ENCODE measurements around the gene EPHA10.
"Not testable (repeated sequence)": the region's sequence is repeated elsewhere in the genome, so short reads cannot be mapped to it uniquely, and the experiment has no call there.

Gene EPHA10

DNA sequence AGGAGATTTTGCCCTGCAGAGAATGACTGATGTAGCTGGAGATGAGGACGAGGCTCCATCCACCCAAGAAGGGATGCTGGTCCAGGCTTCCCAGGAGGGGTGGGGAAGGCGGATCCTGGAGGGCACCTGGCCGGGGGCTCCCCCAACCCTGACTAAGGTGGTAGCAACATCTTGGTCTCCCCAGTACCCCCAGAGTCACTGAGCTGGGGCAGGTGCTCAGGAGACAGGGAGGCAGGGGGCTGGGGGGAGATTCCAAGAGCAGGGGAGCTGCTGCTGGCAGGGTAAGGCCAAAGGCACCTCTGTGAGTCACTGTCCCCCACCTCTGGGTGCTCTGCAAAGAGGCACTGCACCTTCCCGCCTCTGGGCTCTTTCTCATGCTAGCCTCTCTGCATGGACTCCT lies 48.6 kb downstream of the EPHA10 start:
- no peak for DNase-seq (ENCODE audit: low spot score)

GRCh38 chr1:37714689-37715088 lies 50.2 kb downstream of the EPHA10 start:
- DNase-seq (ENCODE audit: low spot score): no peak

- DNase-seq (ENCODE audit: low spot score): no peak
Measured at GRCh38 chr1:37714226-37714625, 50.7 kb downstream of the EPHA10 start.

- no peak for DNase-seq (ENCODE audit: low spot score)
Measured at GRCh38 chr1:37708471-37708870, 56.4 kb downstream of the EPHA10 start.

DNA sequence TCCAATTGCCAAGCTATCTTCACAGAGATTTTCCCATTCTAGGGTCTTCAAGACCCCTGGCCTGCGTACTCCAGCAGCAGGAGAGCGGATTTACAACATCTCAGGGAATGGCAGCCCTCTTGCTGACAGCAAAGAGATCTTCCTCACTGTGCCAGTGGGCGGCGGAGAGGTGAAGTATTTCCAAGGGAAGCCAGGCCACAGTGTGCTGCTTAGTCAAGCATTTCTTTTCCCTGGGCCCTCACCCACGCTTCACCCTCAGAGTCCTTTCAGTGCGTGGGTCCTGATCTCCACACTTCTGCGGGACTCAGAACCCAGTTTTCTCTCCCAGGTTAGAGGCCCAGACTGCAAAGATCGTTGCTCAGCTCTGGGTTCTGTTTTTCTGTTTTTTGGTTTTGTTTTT lies 59.5 kb downstream of the EPHA10 start:
- no peak for DNase-seq (ENCODE audit: low spot score)

GRCh38 chr1:37704966-37705365 lies 60.0 kb downstream of the EPHA10 start:
- no peak for DNase-seq (ENCODE audit: low spot score)

DNA sequence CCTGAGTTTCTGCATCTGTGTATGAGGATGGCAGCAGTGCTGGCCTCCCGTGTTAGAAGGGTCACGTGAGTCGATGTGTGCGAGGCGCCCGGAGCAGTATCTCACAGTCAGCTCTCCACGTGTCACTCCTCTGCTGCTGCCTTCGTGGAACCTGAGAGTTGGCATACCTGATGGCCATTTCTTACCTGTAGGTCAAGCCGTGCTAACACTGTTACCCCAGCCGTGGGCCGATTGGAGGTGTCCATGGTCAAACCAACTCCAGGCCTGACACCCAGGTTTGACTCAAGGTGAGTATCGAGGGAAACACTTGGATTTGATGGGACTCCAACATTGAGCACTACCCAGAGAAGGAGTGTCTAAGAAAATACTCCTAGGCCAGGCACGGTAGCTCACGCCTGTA lies 61.9 kb downstream of the EPHA10 start:
- DNase-seq (ENCODE audit: low spot score): no peak

- no peak for DNase-seq (ENCODE audit: low spot score)
Measured at GRCh38 chr1:37701051-37701450, 63.9 kb downstream of the EPHA10 start.

GRCh38 chr1:37699147-37699546 lies 65.8 kb downstream of the EPHA10 start:
- DNase-seq (ENCODE audit: low spot score): no peak

GRCh38 chr1:37697737-37698136 lies 67.2 kb downstream of the EPHA10 start:
- DNase-seq (ENCODE audit: low spot score): no peak

DNA sequence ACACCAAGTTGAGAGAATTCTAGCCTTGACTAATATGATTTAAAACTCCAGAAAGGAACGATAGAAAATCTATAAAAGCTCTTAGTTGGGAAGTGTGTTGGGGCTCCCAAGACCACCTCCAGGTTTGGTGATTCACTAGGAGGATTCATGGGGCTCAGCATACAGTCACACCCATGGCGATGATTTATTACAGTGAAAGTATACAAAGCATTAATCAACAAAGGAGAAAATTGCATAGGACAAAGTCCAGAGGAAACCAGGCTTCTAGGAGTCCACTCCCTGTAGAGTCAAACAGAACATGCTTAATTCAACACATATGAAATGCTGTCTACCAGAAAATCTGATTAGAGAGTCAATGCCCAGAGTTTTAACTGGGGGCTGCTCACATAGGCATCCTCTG lies 67.8 kb downstream of the EPHA10 start:
- DNase-seq (ENCODE audit: low spot score): no peak

- DNase-seq (ENCODE audit: low spot score): no peak
Measured at GRCh38 chr1:37692834-37693175, 72.1 kb downstream of the EPHA10 start.

DNA sequence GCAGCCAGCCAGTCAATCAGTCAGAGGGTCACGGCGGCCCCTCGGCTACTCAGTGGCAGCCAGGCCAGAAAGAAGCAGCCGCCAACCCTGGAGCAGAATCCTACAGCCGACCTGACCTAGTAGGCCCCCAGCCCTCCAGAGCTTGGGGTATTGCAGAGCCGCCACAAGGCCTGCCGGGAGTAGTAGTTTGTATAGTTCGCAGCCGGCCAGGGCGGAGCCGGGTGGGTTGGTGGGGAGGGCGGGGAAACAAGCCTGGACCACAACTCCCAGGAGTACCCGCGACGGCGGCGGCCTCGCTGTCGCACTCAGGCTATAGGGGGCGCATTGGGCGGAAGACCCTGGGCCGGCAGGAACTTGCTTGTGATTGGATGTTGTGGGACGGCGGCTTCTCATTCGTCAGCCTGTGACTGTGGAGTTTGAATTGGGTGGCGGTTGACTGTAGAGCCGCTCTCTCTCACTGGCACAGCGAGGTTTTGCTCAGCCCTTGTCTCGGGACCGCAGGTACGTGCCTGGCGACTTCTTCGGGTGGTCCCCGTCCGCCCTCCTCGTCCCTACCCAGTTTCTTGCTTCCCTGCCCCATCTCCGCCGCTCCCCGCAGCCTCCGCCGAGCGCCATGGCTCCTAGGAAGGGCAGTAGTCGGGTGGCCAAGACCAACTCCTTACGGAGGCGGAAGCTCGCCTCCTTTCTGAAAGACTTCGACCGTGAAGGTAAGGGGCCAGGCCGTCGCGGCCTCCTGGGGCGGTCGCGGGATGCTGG lies 72.7 kb downstream of the EPHA10 start, which contains the start of gene CDCA8:
Gene CDCA8, plus strand, starts transcription at position 439 of the 756 bp plus-strand sequence. Its CDS starts 175 bp downstream, at position 614.
- peak; percentile 98 for DNase-seq (ENCODE audit: low spot score)

- no peak for DNase-seq (ENCODE audit: low spot score)
Measured at GRCh38 chr1:37691497-37692077, 73.3 kb downstream of the EPHA10 start.

GRCh38 chr1:37688926-37689325 lies 76.0 kb downstream of the EPHA10 start:
- DNase-seq (ENCODE audit: low spot score): no peak

- not testable (repeated sequence) for DNase-seq (ENCODE audit: low spot score)
Measured at GRCh38 chr1:37687764-37688163, 77.2 kb downstream of the EPHA10 start.

GRCh38 chr1:37685722-37686121 lies 79.2 kb downstream of the EPHA10 start:
- no peak for DNase-seq (ENCODE audit: low spot score)

DNA sequence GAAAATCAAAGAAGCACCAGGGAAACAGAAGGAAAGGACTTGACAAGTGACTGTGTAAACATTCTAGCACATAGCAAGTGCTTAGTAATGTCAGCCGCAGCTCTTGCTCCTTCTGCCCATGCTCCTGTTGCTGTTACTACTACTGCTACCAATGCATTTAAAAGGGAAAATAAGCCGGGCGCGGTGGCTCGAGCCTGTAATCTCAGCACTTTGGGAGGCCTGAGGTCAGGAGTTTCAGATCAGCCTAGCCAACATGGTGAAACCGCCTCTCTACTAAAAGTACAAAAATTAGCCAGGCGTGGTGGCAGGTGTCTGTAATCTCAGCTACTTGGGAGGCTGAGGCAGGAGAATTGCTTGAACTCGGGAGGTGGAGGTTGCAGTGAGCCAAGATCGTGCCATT lies 80.7 kb downstream of the EPHA10 start:
- not testable (repeated sequence) for DNase-seq (ENCODE audit: low spot score)

- peak; percentile 35 for DNase-seq (ENCODE audit: low spot score)
Measured at GRCh38 chr1:37682334-37682987, 82.5 kb downstream of the EPHA10 start.

GRCh38 chr1:37680933-37681332 lies 84.0 kb downstream of the EPHA10 start:
- DNase-seq (ENCODE audit: low spot score): no peak

- no peak for DNase-seq (ENCODE audit: low spot score)
Measured at GRCh38 chr1:37677808-37678207, 87.1 kb downstream of the EPHA10 start.

DNA sequence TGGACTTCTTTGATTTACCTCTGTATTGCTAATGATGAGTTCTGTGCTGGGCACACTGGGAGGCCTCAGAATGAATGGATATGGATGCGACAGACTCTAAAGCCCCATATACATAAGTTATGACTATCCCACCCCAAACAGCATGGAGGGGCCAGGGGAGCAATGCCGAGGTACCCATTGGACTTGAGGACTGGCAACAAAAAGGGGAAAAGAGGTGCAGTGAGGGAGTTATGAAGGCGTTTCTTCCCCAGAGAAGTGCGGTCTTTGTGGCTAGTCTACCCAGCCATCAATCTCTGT lies 87.8 kb downstream of the EPHA10 start:
- DNase-seq (ENCODE audit: low spot score): no peak

DNA sequence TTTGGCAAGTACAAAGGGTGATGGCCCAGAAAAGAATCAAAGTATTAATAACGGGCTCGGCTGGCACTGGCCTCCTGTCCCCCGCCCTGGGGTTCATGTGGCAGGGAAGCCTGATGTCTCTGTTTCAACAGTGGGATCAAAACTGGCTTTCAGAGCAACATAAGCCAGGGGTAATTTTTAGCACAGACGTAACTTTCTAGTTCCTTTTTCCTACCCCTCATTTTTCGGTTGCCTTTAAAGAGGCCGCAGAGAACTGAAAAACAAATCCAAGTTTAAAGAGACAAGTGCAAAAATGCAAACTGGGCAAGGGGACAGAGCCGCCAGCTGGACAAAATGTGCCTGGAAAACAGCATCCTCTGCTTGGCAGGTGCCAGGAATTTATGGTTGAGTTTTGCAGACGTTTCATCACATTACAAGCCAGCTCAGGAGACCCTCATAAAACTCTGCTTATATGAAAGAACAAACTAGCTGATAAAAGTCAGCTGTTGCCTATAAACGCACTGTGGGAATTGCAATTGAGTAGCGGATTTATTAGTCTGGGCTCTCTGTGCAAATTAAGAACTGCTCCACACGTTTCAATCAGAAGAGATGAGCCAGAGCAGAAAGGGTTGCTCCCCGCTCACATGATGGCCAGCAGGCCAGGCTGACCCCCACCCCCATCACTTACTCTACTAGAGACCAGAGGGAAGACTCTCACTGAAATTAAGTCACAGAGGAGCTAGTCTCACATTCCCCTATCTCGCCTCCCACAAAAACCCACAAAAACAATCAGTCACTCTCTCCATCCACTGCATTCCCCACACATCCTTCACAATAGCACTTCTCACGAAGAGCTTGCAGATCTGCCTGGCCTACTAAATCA lies 88.4 kb downstream of the EPHA10 start:
- DNase-seq (ENCODE audit: low spot score): no peak
